ENCODE results near the gene ACSF3.
"Not testable (repeated sequence)": the region's sequence is repeated elsewhere in the genome, so short reads cannot be mapped to it uniquely, and the experiment has no call there.

ACSF3 gene

GRCh38 chr16:89074072-89074674, 19.5 kb upstream of the ACSF3 start:
- DNase-seq = not testable (repeated sequence)

- DNase-seq = no peak
Observed at GRCh38 chr16:89074803-89075688, 18.6 kb upstream of the ACSF3 start.

- no peak for DNase-seq
Observed at GRCh38 chr16:89076159-89076558, 17.5 kb upstream of the ACSF3 start.

GRCh38 chr16:89077076-89077475, 16.6 kb upstream of the ACSF3 start:
- no peak for DNase-seq

- DNase-seq = no peak
Observed at GRCh38 chr16:89078172-89078571, 15.5 kb upstream of the ACSF3 start.

GRCh38 chr16:89079434-89079980, 14.1 kb upstream of the ACSF3 start:
- DNase-seq = no peak

- no peak for DNase-seq
Observed at GRCh38 chr16:89080196-89080853, 13.3 kb upstream of the ACSF3 start.

GRCh38 chr16:89081556-89081955, 12.1 kb upstream of the ACSF3 start:
- no peak for DNase-seq

- DNase-seq = no peak
Observed at GRCh38 chr16:89084411-89084810, 9.2 kb upstream of the ACSF3 start.

GRCh38 chr16:89084814-89085612, 8.6 kb upstream of the ACSF3 start:
- DNase-seq = no peak

GRCh38 chr16:89085755-89086154, 7.9 kb upstream of the ACSF3 start:
- no peak for DNase-seq

- no peak for DNase-seq
Observed at GRCh38 chr16:89087922-89088497, 5.6 kb upstream of the ACSF3 start.

- DNase-seq = no peak
Observed at GRCh38 chr16:89089120-89089519, 4.5 kb upstream of the ACSF3 start.

GRCh38 chr16:89090182-89090630, 3.4 kb upstream of the ACSF3 start:
- no peak for DNase-seq

GRCh38 chr16:89090669-89091426, 2.8 kb upstream of the ACSF3 start:
- DNase-seq = no peak

GRCh38 chr16:89092013-89092412, 1.6 kb upstream of the ACSF3 start:
- no peak for DNase-seq

GRCh38 chr16:89093252-89093601, 425 bp upstream of the ACSF3 start:
- not testable (repeated sequence) for DNase-seq

GRCh38 chr16:89094252-89094879, 714 bp downstream of the ACSF3 start:
- DNase-seq = peak; percentile 28

GRCh38 chr16:89094880-89095258, 1.2 kb downstream of the ACSF3 start:
- DNase-seq = no peak

- no peak for DNase-seq
Observed at GRCh38 chr16:89095491-89095951, 1.9 kb downstream of the ACSF3 start.

Data from stimulated activated CD4-positive, alpha-beta T cell treated with anti-CD3 and anti-CD28 coated beads, Interleukin-4, amount 100 ng/mL, for 24 hours (primary cell).